BJ (cell line): ENCODE measurements around the gene ZNF267. TPM values are rescaled to one million over a fixed set of nuclear protein-coding genes. Genes with fewer than 3 reads are reported as not detected.
"Not testable (repeated sequence)": the region's sequence is repeated elsewhere in the genome, so short reads cannot be mapped to it uniquely, and the experiment has no call there.

ENCODE experiments used
- CTCF ChIA-PET: fragments of 350-600 bp; formaldehyde crosslinking; extraction: SDS; loops from one replicate; lab custom pipeline; 2021; ENCODE audit warnings: antibody characterized with exemption, inconsistent platforms; lab: Yijun Ruan, JAX
- POLR2A ChIA-PET: fragments of 300-600 bp; sonication (Branson Sonifier 250); formaldehyde crosslinking; extraction: SDS; loops from one replicate; lab custom pipeline; 2021; ENCODE audit warnings: antibody characterized with exemption; lab: Charles Lee
- DNase-seq: peaks from one replicate; pipeline ENCODE4 v3.0.0-alpha.2; 2011; ENCODE audit warnings: low read depth
- H3K27me3 ChIP-seq: 2 replicates; pipeline ENCODE4 v1.6.0; 2011; ENCODE audit warnings: low read length; ENCODE audit not compliant: control insufficient read depth, insufficient read depth
- H3K36me3 ChIP-seq: 2 replicates; pipeline ENCODE4 v1.5.1; 2011; ENCODE audit warnings: low read length; ENCODE audit not compliant: control insufficient read depth, insufficient read depth
- H3K4me3 ChIP-seq: 2 replicates; pipeline ENCODE4 v1.5.1; 2011; ENCODE audit warnings: low read depth, mild to moderate bottlenecking, control low read depth, low read length
- polyA plus RNA-seq: library from polyadenylated mRNA; depleted of rRNA; stranded (reverse); fragments of >200 nt; gene quantifications from 2 replicates; pipeline ENCODE4 v1.2.3, GENCODE V29; 2011
- small RNA-seq: library from RNA; depleted of rRNA; stranded (forward); fragments of <200 nt; gene quantifications from one replicate; pipeline ENCODE3, GENCODE V24; 2012; ENCODE audit warnings: low replicate concordance, low read depth; ENCODE audit not compliant: insufficient read length

The ZNF267 gene
- polyA plus RNA-seq, 1 experiment: 1.4 TPM

DNA sequence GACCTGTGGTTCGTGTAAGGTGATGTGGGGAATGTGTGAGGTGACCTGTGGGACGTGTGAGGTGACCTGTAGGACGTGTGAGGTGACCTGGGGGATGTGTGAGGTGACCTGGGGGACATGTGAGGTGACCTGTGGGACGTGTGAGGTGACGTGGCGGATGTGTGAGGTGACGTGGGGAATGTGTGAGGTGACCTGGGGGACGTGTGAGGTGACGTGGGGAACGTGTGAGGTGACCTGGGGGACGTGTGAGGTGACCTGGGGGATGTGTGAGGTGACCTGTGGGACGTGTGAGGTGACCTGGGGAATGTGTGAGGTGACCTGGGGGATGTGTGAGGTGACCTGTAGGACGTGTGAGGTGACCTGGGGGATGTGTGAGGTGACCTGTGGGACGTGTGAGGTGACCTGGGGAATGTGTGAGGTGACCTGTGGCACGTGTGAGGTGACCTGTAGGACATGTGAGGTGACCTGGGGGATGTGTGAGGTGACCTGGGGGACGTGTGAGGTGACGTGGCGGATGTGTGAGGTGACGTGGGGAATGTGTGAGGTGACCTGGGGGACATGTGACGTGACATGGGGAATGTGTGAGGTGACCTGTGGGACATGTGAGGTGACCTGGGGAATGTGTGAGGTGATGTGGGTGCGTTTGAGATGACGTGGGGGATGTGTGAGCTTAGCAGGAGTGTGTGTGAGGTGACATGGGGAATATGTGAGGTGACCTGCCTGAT, 86.7 kb downstream of the ZNF267 start:
- POLR2A ChIA-PET, H3K4me3 ChIP-seq, H3K27me3 ChIP-seq, H3K36me3 ChIP-seq, DNase-seq, CTCF ChIA-PET: not testable (repeated sequence)

Small RNA genes within 50 kb of the gene (small RNA-seq; reads per million reads assigned to genes)
- not detected for gene AC034105.2
- gene AC034105.4: not detected
